BE2C (cell line): Measurements from ENCODE around the gene POLR3E.
"Not testable (repeated sequence)": the region's sequence is repeated elsewhere in the genome, so short reads cannot be mapped to it uniquely, and the experiment has no call there.

Experiments
- DNase-seq: peaks from one replicate; pipeline ENCODE4 v3.0.0-alpha.2; 2020
- H3K27me3 ChIP-seq: fragments of 250-450 bp; sonication (Bioruptor Pico); 2 replicates; pipeline ENCODE4 v1.5.1; 2020; ENCODE audit warnings: mild to moderate bottlenecking
- H3K36me3 ChIP-seq: fragments of 250-450 bp; sonication (Bioruptor Pico); 2 replicates; pipeline ENCODE4 v1.5.1; 2020; ENCODE audit warnings: mild to moderate bottlenecking
- H3K4me1 ChIP-seq: fragments of 250-450 bp; sonication (Bioruptor Pico); 2 replicates; pipeline ENCODE4 v1.5.1; 2020
- H3K4me3 ChIP-seq: 2 replicates; pipeline ENCODE4 v1.5.1; 2011; ENCODE audit warnings: low read depth, low read length
- H3K9me3 ChIP-seq: fragments of 250-450 bp; sonication (Bioruptor Pico); 2 replicates; pipeline ENCODE4 v1.5.1; 2020
- CTCF ChIP-seq: IDR thresholded peaks from 2 replicates; pipeline ENCODE4 v1.5.1; 2012; ENCODE audit warnings: mild to moderate bottlenecking, low read depth, low read length

The POLR3E gene

DNA sequence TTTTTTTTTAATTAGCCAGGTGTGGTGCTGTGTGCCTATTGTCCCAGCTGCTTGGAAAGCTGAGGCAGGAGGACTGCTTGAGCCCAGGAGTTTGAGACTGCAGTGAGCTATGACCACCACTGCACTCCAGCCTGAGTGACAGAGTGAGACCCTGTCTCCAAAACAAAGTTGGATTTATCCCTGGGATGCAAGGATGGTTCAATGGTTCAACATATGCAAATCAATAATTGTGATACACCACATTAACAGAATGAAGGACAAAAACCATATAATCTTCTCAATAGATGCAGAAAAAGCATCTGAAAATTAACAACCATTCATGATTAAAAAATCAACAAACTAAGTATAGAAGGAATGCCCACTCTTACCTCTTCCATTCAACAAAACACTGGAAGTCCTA is 43.7 kb downstream of the POLR3E start:
- TF ChIP-seq CTCF, result no peak
- Histone ChIP-seq H3K4me1 (no peaks in the 10 kb centered on the region), H3K9me3 (no peaks in the 10 kb centered on the region; the same call in 1 of the 2 replicates), H3K36me3 (peaks cover 23% of the 10 kb centered on the region), H3K4me3 (no peak overlapping the region), H3K27me3 (no peaks in the 10 kb centered on the region)
- DNase-seq, result no peak

- no peak for DNase-seq
- no peak for TF ChIP-seq CTCF
- H3K9me3 ChIP-seq, result no peaks in the 10 kb centered on the region; the same call in 1 of the 2 replicates
- no peak overlapping the region for H3K4me3 ChIP-seq
- peaks cover 23% of the 10 kb centered on the region for H3K36me3 ChIP-seq
- H3K4me1 ChIP-seq, result no peaks in the 10 kb centered on the region
- H3K27me3 ChIP-seq, result no peaks in the 10 kb centered on the region
Measured at GRCh38 chr16:22342082-22342481, 44.9 kb downstream of the POLR3E start.

DNA sequence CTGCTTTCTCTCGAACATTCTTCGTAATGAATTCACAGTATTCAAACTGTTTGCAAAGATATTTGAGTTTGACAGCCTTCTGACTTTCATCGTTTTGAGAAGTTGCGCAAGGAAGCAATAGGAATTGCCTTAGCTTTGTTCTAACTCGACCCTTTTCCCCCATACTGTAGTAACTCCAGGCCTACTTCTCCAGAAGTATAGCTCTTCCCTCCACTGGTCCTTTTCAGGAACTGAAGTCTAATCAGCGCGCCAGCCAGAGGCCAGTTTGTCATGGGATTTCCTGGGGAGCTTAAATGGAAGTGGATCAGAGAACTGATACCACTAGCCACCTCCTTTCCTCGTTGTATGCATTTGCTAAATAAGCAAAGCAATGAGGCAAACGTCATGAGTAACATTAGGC is 49.3 kb downstream of the POLR3E start:
- Histone ChIP-seq H3K36me3 (peaks cover 63% of the 10 kb centered on the region), H3K4me1 (no peaks in the 10 kb centered on the region), H3K9me3 (no peaks in the 10 kb centered on the region), H3K4me3 (no peak overlapping the region), H3K27me3 (no peaks in the 10 kb centered on the region)
- TF ChIP-seq CTCF, result no peak
- no peak for DNase-seq

- Histone ChIP-seq H3K27me3 (no peaks in the 10 kb centered on the region), H3K4me1 (no peaks in the 10 kb centered on the region), H3K9me3 (no peaks in the 10 kb centered on the region), H3K4me3 (no peak overlapping the region), H3K36me3 (peaks cover 65% of the 10 kb centered on the region)
- no peak for DNase-seq
- TF ChIP-seq CTCF, result no peak
Measured at GRCh38 chr16:22347100-22347820, 50.1 kb downstream of the POLR3E start.

DNA sequence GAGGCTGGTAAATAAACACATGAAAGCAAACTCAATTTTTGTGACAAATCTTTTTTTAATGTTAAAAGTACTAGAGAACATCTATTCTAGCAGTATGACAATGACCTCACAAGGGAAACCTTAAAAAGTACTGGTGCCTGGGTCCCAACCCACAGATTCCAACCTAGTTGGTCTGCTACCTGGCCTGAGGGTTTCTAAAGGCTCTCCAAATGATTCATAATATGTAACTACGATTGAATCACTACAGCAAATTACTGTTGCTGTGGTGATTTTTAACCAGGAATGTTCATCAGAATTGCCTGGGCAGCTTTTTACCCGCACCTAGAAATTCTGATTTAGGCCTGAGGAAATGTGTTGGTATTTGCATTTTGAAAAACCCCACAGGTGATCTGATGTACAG is 51.1 kb downstream of the POLR3E start:
- Histone ChIP-seq H3K4me3 (no peak overlapping the region), H3K4me1 (no peaks in the 10 kb centered on the region), H3K27me3 (no peaks in the 10 kb centered on the region), H3K9me3 (no peaks in the 10 kb centered on the region), H3K36me3 (peaks cover 62% of the 10 kb centered on the region)
- TF ChIP-seq CTCF, result no peak
- no peak for DNase-seq

- H3K36me3 ChIP-seq, result peaks cover 55% of the 10 kb centered on the region
Measured at GRCh38 chr16:22351017-22351416, 53.8 kb downstream of the POLR3E start.

GRCh38 chr16:22352140-22352539 is 54.9 kb downstream of the POLR3E start:
- Histone ChIP-seq H3K27me3 (no peaks in the 10 kb centered on the region), H3K9me3 (no peaks in the 10 kb centered on the region), H3K4me1 (no peaks in the 10 kb centered on the region), H3K36me3 (peaks cover 44% of the 10 kb centered on the region), H3K4me3 (no peak overlapping the region)
- DNase-seq, result no peak
- no peak for TF ChIP-seq CTCF

More at GRCh38 chr16:22351017-22351416, 53.8 kb downstream of the POLR3E start:
- H3K4me1 ChIP-seq, H3K27me3 ChIP-seq, H3K4me3 ChIP-seq, DNase-seq, H3K9me3 ChIP-seq: not testable (repeated sequence)
